SK-N-MC (cell line): Measurements from ENCODE around the gene GYS2.

Experiments
- EZH2 ChIP-seq: fragments of 200-600 bp; sonication (generic); IDR thresholded peaks from one replicate; pipeline ENCODE4 v1.6.1; 2017; ENCODE audit warnings: antibody characterized with exemption
- POLR2AphosphoS5 ChIP-seq: IDR thresholded peaks from 2 replicates; pipeline ENCODE4 v1.6.1; 2012; ENCODE audit warnings: mild to moderate bottlenecking, low read depth, low read length, borderline replicate concordance

GRCh38 chr12:21643758-21644157 lies 39.1 kb upstream of the GYS2 start:
- no peak for TF ChIP-seq POLR2AphosphoS5
- no peak for TF ChIP-seq EZH2
